ENCODE data around the gene SH3BGR. TPM values are rescaled to one million over a fixed set of nuclear protein-coding genes. Genes with fewer than 3 reads are reported as not detected.
"Not testable (repeated sequence)": the region's sequence is repeated elsewhere in the genome, so short reads cannot be mapped to it uniquely, and the experiment has no call there.

Gene SH3BGR
- polyA plus RNA-seq, 3 donors = 2.5 to 3.5 (median 2.9) TPM

DNA sequence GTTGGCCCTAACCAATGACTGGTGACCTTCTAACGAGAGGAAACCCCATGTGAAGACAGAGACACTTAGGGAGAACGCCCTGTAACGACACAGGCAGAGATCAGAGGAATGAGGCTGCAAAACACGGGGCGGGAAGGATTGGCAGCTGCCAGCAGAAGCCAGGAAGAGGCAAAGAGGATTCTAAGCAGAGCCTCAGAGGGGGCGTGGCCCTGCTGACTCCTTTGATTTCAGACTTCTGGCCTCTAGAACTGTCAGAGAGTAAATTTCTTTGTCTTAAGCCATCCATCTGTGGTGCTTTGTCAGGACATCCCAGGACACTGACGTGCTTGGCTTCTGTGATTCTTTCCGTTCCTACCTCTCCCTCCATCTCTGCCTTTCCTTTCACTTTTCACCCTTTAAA, 79.3 kb downstream of the SH3BGR start:
- DNase-seq (ENCODE audit: extremely low read depth in 1 of 11, low read depth in 9 of 11, low spot score in 4 of 11) = no peak

DNA sequence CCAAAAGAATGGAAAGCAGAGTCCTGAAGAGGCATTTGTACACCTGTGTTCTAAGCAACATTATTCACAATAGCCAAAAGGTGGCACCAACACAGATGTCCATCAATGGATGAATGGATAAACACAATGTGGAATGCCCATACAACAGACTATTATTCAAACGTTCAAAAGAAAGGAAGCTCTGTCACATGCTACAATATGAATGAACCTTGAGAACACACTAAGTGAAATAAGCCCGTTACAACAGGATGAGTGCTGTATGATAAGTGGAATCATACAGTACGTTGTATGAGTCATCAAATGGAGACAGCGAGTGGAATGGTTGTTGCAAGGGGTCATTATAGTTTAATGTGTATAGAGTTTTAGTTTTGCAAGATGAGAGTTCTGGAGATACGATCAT, 80.1 kb downstream of the SH3BGR start:
- DNase-seq (ENCODE audit: extremely low read depth in 1 of 11, low read depth in 9 of 11, low spot score in 4 of 11) = no peak

DNA sequence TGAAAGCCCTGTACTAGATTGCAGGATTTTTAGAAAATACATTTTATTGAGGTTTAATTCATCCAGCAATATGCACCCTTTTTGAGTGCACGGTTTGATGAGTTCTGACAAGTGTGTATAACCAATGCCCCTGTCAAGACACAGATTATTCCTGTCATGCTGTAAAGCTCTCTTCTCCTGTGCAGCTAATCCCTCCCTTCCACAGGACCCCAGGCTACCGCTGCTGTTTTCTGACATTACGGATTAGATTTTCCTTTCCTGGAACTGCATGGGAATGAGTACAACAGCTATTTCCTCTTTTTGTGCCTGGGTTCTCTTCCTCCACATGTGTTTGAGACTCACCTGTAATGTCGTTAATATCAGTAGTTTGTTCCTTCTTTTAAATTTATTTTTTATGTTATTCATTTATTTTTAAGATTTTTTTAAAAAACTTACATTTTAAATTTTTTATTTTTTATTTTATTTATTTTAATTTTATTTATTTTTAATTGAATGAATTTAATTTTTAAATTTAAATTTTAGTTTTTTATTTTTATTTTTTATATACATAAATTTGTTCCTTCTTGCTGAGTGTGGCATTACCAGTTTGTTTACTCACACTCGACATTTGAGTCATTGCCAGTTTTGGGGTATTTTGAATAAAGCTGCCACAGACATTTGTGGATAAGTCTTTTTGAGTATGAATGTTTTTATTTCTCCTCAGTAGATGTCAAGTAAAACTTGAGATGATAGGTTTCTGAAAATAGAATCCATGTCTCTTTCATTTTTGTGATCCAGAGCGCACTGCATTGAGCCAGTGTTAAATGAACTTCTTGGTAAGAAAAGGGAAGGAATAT, 82.0 kb downstream of the SH3BGR start:
- no peak for DNase-seq (ENCODE audit: extremely low read depth in 1 of 11, low read depth in 9 of 11, low spot score in 4 of 11)

DNA sequence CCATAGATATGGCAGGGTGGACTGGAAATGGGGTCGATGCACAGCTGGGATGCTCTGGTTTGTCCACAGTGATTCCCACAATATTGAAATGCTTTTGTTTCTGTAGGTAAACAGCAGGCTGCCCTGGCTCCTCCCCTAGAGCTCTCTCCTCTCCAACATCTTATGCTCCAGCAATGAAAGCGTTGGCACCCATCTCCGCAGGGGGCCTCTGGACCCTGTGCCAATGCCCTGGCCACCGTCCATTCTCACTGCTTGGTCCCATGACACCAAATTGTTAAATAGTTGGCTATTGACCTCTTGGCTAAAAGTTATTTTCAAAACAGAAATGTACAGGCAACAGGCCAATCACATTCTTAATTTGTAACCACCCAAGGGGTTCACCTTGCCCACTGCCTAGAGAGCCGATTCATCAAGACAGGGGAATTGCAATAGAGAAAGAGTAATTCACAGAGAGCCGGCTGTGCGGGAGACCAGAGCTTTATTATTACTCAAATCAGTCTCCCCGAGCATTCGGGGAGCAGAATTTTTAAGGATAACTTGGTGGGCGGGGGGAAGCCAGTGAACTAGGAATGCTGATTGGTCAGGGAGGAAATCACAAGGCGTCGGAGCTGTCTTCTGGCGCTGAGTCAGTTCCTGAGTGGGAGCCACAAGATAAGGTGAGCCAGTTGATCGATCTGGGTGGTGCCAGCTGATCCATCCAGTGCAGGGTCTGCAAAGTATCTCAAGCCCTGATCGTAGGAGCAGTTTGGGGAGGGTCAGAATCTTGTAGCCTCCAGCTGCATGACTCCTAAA, 84.1 kb downstream of the SH3BGR start:
- no peak for DNase-seq (ENCODE audit: extremely low read depth in 1 of 11, low read depth in 9 of 11, low spot score in 4 of 11)

DNA sequence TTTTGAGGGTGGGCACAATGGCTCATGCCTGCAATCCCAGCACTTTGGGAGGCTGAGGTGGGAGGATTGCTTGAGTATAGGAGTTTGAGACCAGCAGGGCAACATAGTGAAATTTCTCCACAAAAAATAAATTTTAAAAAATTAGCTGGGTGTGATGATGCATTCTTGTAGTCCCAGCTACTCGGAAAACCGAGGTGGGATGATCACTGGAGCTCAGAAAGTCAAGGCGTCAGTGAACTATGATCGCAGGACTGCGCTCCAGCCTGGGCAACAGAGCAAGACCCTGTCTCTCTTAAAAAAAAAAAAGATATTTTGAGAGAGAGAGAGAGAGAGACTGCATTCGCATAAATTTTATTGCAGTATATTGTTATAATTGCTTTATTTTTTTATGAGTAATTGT, 85.1 kb downstream of the SH3BGR start:
- DNase-seq (ENCODE audit: extremely low read depth in 1 of 11, low read depth in 9 of 11, low spot score in 4 of 11) = no peak

DNA sequence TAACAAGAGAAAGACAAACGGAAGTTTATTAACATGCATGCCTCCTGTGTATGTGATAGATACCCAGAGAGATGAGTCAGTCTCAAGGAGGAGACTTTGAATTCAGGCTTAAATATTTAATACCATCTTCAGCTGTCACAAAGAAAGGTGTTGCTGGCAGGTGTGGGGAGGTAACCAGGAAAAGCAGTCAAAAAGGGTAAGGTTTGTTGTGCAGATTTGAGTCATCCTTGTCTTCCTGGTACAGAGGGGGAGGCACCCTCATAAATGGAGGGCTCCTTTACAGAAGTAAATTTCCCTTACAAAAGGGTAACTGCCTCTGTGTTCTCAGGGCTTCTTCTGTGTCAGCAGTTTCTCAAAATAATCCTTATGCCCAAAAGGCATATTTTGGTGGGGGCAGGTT, 85.8 kb downstream of the SH3BGR start:
- no peak for DNase-seq (ENCODE audit: extremely low read depth in 1 of 11, low read depth in 9 of 11, low spot score in 4 of 11)

DNA sequence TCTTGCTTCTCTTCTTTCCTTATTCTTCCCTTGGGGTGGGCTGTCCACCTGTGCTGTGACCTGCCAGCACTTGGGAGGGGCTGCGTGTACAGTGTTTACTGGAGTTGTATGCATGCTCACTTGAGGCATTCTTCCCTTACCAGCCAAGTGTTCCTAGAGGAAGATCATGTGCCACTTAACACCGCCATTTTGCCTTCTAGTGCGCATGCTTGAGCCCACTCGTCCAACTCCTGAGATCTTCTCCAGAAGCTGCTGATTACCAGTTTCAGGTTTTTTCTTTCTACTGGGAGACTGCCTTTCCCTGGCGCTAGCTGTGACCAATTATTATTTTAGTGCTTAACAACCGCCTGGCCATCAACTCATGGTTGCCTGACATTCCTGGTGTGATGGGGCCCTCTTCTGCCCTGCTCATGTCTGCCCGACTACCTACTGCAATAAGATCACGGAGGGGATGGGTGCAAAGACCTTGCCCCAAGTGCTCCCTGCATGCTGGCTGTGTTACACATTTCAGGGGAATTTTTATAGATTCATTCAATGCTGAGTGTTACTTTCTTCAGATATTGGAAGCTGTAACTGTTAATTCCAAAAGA, 86.8 kb downstream of the SH3BGR start:
- DNase-seq (ENCODE audit: extremely low read depth in 1 of 11, low read depth in 9 of 11, low spot score in 4 of 11) = no peak

DNA sequence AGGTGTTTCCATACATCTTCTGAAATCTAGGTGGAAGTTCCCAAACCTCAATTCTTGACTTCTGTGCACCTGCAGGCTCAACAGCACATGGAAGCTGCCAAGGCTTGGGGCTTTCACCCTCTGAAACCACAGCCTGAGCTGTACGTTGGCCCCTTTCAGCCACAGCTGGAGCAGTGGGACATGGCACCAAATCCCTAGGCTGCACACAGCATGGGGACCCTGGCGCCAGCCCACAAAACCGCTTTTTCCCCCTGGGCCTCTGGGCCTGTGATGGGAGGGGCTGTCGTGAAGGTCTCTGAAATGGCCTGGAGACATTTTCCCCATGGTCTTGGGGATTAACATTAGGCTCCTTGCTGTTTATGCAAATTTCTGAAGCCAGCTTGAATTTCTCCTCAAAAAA, 88.6 kb downstream of the SH3BGR start:
- not testable (repeated sequence) for DNase-seq (ENCODE audit: extremely low read depth in 1 of 11, low read depth in 9 of 11, low spot score in 4 of 11)

DNA sequence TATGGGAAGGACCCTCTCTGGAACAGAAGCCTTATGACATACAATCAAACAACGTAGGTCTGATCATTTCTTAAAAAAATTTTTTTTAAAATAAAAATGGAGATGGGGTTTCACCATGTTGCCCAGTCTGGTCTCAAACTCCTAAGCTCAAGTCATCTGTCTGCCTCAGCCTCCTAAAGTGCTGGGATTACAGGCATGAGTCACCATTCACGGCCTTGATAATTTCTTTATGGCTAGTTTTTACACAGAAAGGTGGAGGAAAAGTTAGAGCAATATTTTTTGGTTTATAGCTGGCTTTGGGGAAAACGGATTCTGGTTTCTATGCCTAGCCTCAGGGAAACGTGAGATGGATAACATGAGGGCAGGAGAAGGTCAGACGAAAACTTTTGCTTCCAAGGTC, 91.0 kb downstream of the SH3BGR start:
- no peak for DNase-seq (ENCODE audit: extremely low read depth in 1 of 11, low read depth in 9 of 11, low spot score in 4 of 11)

DNA sequence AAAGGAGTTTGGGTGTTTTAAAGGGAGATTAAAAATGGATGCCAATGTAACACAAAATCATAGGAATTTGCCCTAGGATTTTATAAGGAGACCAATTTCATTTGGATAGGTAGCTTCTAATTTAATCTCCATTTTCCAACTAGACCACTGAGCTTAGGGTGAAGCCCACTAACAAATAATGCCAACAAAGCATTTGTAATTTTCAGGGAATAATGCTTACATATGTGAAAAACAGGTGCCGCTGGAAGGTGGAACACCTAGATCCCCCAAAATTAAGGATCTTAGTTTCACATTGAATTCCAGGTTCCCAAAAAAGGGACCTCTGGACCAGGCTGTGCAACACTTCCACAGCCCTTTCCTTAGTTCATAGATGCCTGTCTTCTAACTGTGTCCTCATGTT, 94.8 kb downstream of the SH3BGR start:
- no peak for DNase-seq (ENCODE audit: extremely low read depth in 1 of 11, low read depth in 9 of 11, low spot score in 4 of 11)

DNA sequence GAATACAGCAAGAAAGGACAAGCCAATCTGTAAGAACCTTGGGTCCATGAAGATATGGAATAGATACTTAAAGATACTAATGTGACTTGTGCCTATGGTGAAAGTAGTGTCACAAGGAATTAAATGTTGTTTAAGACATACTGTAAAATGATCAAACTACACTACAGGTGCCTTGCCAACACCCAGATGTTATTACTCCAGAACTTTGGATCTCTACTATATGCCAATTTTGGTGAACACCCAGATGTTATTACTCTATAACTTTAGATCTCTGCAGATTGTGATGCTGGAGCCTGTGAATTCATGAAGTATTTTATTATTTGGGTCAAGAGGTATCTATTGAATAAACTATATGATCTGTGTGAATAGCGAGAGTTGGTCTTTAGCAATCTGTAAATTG, 101.1 kb downstream of the SH3BGR start:
- DNase-seq (ENCODE audit: extremely low read depth in 1 of 11, low read depth in 9 of 11, low spot score in 4 of 11) = no peak

DNA sequence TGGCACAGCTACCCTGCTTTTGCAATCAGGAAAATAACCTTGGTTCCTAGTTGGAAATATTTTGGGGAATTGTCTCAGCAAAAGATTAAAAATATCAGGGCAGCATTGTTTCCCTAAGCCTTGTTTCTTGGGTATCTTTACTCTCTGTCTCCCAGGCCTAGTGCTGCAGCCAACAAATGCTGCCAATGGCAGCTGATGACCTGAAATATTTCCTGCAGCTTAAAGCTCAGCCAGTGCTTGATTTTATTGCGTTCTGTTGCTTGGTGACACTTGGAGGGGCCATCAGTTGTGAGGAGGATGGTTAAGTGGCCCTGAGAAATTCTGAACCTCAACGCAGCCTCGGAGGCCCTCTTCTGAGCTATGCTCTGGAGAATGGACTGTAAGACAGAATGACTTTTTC, 101.6 kb downstream of the SH3BGR start:
- DNase-seq (ENCODE audit: extremely low read depth in 1 of 11, low read depth in 9 of 11, low spot score in 4 of 11) = no peak

DNA sequence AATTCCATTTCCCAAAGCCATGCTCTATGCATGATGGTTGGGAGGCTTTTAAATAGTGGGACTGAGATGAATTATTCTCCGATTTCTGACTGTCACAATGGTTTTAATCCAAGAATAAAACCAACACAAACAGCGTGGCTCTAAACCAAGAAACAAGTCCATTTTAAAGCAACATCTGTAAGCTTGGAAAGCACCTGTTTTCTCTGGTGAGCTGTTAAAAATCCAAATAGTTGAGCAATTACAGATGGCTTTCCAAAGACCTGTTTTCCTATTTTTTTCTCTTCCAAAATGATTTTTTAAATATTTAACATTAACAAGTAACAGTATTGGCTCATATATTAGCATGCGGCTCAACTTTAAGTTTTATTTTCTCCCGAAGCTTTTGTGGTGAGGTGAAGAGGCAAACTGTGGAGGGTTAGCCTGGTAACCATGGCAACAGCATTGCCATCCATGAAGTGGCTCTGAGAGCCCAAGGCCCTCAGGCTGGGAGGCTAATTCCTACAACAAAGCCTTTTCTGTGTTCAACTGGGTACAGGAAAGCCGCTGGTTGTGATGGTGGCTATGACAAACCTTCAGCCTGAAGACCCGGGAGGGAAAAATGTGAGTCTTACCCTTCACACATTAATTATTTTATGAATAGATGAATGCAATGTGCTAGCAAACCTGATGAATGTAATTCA, 104.3 kb downstream of the SH3BGR start:
- peak in 5 of 11 donors; percentile 2 to 30 (median 13) for DNase-seq (ENCODE audit: extremely low read depth in 1 of 11, low read depth in 9 of 11, low spot score in 4 of 11)

DNA sequence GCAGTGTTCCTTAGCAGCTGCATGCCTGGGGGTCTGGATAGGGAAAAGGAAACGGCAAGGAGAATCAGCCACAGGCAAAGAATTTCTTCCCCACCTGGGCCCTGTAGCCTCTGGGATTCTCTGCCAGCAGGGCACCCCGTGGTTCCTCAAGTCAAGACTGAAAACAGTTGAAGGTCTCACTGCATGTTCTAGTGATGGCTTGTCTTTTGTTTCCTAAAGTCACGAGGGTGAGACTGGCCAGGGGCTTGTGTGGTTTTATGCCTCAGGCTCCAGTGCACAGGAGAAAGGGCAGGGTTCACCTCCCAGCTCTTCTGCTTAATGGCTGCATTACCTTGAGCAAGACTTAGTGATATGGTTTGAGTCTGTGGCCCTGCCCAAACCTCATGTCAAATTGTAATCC, 107.7 kb downstream of the SH3BGR start:
- no peak for DNase-seq (ENCODE audit: extremely low read depth in 1 of 11, low read depth in 9 of 11, low spot score in 4 of 11)

DNA sequence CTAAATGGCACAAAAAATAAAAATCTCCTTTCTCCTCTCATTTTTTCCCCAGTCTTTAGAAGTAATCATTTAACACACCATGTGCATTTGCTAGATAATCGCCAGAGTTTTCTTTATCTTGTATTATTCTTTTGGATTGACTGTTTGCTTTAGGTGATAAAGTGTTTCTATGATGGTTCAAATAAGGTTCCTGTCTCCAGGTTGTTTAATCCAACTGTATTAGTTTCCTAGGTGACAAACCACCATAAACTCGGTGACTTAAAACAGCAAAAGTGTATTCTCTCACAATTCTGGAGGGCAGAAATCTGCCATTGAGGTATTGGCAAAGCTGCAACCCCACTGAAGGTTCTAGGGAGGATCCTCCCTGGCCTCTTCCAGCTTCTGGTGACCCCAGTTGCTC, 109.4 kb downstream of the SH3BGR start:
- DNase-seq (ENCODE audit: extremely low read depth in 1 of 11, low read depth in 9 of 11, low spot score in 4 of 11) = no peak

DNA sequence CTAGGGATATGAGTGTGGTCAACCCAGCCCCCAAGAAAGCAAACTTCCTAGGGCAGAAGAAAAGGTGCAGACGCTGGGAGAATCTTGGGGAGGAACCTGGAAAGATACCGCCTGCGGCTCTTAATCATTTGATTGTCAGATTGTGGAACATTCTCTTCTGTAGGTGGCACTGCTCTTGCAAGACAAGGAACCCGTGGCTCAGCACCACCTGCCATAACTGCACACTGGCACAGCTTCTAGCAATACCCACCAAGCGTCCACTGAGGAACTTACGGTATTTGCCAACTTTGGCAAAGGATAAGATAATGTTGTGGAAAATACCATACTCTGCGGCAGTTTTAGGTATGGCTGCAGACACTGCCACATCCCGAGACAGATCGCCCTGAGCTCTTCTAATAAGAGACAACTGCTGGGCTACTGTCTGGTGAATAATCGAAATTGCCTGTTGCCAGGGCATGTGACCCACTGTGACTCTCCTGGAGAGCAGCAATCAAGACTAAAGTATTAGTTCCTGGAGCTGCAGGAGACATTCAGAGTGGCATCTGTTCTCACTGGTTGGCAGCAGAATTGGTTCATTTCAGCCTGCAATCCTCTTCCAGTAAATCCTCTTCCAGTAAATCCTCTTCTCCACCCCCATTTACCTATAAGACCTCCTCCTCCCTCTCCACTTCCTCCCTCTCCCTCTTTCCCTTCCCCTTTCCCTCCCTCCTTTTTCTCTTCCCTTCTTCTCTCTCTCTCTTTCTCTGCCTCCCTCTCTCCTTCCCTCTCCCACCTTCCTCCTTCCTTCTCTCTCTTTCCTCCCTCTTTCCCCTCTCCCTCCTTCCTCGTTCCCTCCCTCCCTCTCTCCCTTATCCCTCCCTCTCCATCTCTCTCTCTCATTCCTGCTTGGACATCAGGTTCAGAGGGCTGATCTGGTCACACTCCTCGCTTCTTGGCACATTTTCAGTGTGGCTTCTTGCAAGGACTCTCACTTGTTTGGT, 111.3 kb downstream of the SH3BGR start:
- DNase-seq (ENCODE audit: extremely low read depth in 1 of 11, low read depth in 9 of 11, low spot score in 4 of 11) = no peak

DNA sequence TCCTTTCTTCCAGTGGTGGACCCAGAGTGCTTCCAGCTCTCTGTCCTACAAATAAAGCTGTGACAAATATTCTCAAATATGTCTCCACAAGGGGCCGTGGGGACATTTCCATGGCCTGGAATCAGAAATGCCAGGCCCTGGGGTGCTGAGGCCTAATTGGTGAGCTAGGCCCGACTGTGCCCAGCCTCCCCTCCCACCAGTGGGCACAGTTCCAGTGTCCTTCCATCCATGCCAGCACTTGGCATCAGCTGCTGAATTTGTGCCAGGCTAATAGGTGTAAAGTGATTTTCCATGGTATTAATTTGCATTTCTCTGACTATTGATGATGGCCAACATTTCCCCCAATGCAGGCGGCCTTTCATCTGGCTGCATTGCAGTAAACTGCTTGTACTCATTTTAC, 112.4 kb downstream of the SH3BGR start:
- DNase-seq (ENCODE audit: extremely low read depth in 1 of 11, low read depth in 9 of 11, low spot score in 4 of 11) = peak in 2 of 11 donors; percentile 8 to 15

Measured in renal cortex interstitium (tissue), 11 donors.